HepG2 (cell line): Measurements from ENCODE around the gene VAMP8. TPM values are rescaled to one million over a fixed set of nuclear protein-coding genes. Genes with fewer than 3 reads are reported as not detected.
A peak's percentile ranks its signal among the peaks of the same experiment; 100 is the strongest.

Experiments
- IRF9 ChIP-seq: sonication (generic); formaldehyde crosslinking; IDR thresholded peaks from 2 replicates; pipeline ENCODE4 v1.8.0; 2022; ENCODE audit warnings: missing genetic modification reagents, mild to moderate bottlenecking, borderline replicate concordance
- MXD3 ChIP-seq: IDR thresholded peaks from 2 replicates; pipeline ENCODE4 v1.6.1; 2016; ENCODE audit warnings: mild to moderate bottlenecking, missing biosample characterization, missing genetic modification reagents
- NFIB ChIP-seq: sonication (generic); formaldehyde crosslinking; IDR thresholded peaks from 2 replicates; pipeline ENCODE4 v1.9.0; 2021; ENCODE audit warnings: missing genetic modification reagents, mild to moderate bottlenecking, borderline replicate concordance
- RFX5 ChIP-seq: IDR thresholded peaks from 2 replicates; pipeline ENCODE4 v1.6.1; 2011; ENCODE audit warnings: low read depth, low read length, improper control_type of control experiment
- SALL2 ChIP-seq: sonication (generic); formaldehyde crosslinking; IDR thresholded peaks from 2 replicates; pipeline ENCODE4 v1.8.1; 2023; ENCODE audit warnings: mild to moderate bottlenecking, missing genetic modification reagents, inconsistent platforms
- TBL1XR1 ChIP-seq: fragments of 150-350 bp; IDR thresholded peaks from 2 replicates; pipeline ENCODE4 v1.6.1; 2014; ENCODE audit warnings: borderline replicate concordance, low read length; ENCODE audit not compliant: partially characterized antibody
- ZC3H4 ChIP-seq: sonication (generic); formaldehyde crosslinking; IDR thresholded peaks from 2 replicates; pipeline ENCODE4 v1.4.0; 2020; ENCODE audit warnings: missing genetic modification reagents, borderline replicate concordance
- ZNF367 ChIP-seq: sonication (generic); formaldehyde crosslinking; IDR thresholded peaks from 2 replicates; pipeline ENCODE4 v1.4.0; 2020; ENCODE audit warnings: missing genetic modification reagents, borderline replicate concordance
- ZNF383 ChIP-seq: sonication (generic); formaldehyde crosslinking; IDR thresholded peaks from 2 replicates; pipeline ENCODE4 v1.4.0; 2020; ENCODE audit warnings: missing genetic modification reagents, mild to moderate bottlenecking, borderline replicate concordance
- ZNF709 ChIP-seq: sonication (generic); formaldehyde crosslinking; IDR thresholded peaks from 2 replicates; pipeline ENCODE4 v1.5.0; 2020; ENCODE audit warnings: mild to moderate bottlenecking, missing genetic modification reagents
- ZSCAN25 ChIP-seq: sonication (generic); formaldehyde crosslinking; IDR thresholded peaks from 2 replicates; pipeline ENCODE4 v1.8.0; 2022; ENCODE audit warnings: mild to moderate bottlenecking, missing genetic modification reagents
- polyA plus RNA-seq, 8 experiments: library from polyadenylated mRNA; depleted of rRNA in 3 of 8; stranded (reverse) in 7 of 8; unstranded in 1 of 8; fragments of >200 nt; fragmentation: Illumina TruSeq in 4 of 8; extraction: Trizol in 4 of 8; gene quantifications; 2 replicates each; pipeline versions ENCODE4 v1.2.1 to v1.2.3, GENCODE V29; 2011 to 2016; ENCODE audit warnings: low read depth in 4 of 8, missing spikeins in 1 of 8, mixed read lengths in 1 of 8; ENCODE audit not compliant: insufficient read depth in 1 of 8
- total RNA-seq, 5 experiments: library from RNA; depleted of rRNA; stranded (reverse); fragments of >200 nt; fragmentation: Illumina TruSeq; extraction: Trizol; gene quantifications; 2 replicates each; pipeline ENCODE4 v1.2.3, GENCODE V29; 2016; ENCODE audit warnings: low read depth in 1 of 5
- TF ChIP-seq, protein P1 (sequence below): sonication (generic); formaldehyde crosslinking; IDR thresholded peaks from 2 replicates; pipeline ENCODE4 v1.5.0; 2020; ENCODE audit warnings: mild to moderate bottlenecking, missing genetic modification reagents, moderate library complexity
- TF ChIP-seq, protein P2 (sequence below): sonication (generic); formaldehyde crosslinking; IDR thresholded peaks from 2 replicates; pipeline ENCODE4 v1.5.0; 2020; ENCODE audit warnings: mild to moderate bottlenecking, missing genetic modification reagents
- TF ChIP-seq, protein P3 (sequence below): sonication (generic); formaldehyde crosslinking; conservative IDR thresholded peaks from 2 replicates; pipeline ENCODE4 v1.8.1; 2023; ENCODE audit warnings: missing genetic modification reagents
- TF ChIP-seq, protein P4 (sequence below): sonication (generic); formaldehyde crosslinking; IDR thresholded peaks from 2 replicates; pipeline ENCODE4 v1.5.1; 2020; ENCODE audit warnings: mild to moderate bottlenecking, missing genetic modification reagents, borderline replicate concordance

The VAMP8 gene
- total and polyA plus RNA-seq, 2 of the 13 experiments (the other 11 are each of a cell fraction or from before 2014, with no cell fraction given), result 83.3 to 157 TPM

DNA sequence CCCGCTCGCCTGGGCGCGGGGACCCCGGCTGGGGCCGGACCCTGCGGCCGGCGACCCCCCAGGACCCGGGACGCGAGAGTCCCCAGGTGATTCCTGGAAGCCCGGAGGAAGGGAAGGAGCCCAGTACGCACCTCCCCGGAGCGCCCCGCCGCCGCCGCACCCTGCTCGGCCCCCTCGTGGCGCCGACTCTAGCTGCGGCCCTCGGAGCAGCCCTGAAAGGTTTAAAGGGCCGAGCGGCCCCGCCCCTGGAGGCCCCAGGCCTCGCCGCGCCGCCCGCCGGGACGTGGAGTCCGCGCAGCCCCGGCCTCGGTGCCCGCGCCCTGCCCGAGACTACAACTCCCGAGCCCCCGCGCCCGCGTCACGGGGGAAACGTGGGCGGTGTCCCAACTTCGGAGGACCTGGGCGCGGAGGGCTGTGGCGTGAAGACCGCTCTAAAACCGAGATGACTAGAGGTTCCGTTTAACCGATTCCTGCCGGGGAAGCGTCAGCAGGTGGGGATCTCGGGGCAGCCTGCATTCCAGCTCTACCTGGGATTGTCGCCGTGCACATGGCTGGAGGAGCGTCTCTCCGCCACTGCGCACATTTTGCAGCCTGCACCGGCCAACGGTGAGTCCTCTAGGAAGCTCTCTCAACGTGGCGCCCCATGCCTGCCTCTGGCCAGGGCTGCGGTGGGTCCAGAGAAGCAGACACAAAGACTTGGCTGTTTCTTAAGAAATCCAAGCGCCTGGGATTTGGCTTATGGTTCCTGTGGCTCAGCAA lies 25.3 kb downstream of the VAMP8 start, which contains the start of gene TMEM150A (continued):
- TF ChIP-seq, protein P1, sequence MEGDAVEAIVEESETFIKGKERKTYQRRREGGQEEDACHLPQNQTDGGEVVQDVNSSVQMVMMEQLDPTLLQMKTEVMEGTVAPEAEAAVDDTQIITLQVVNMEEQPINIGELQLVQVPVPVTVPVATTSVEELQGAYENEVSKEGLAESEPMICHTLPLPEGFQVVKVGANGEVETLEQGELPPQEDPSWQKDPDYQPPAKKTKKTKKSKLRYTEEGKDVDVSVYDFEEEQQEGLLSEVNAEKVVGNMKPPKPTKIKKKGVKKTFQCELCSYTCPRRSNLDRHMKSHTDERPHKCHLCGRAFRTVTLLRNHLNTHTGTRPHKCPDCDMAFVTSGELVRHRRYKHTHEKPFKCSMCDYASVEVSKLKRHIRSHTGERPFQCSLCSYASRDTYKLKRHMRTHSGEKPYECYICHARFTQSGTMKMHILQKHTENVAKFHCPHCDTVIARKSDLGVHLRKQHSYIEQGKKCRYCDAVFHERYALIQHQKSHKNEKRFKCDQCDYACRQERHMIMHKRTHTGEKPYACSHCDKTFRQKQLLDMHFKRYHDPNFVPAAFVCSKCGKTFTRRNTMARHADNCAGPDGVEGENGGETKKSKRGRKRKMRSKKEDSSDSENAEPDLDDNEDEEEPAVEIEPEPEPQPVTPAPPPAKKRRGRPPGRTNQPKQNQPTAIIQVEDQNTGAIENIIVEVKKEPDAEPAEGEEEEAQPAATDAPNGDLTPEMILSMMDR, result peak; percentile 46
- TF ChIP-seq RFX5, result peak; percentile 18; the same call in 1 of the 2 replicates
- TF ChIP-seq ZSCAN25, result 0 out of 2 replicates have a peak, but pooled peaks have one; percentile 21
- no peak for TF ChIP-seq SALL2 (CRISPR knock-in tag)
- TF ChIP-seq ZC3H4, result no peak
- peak; percentile 100 for TF ChIP-seq ZNF367 (CRISPR knock-in tag)
- peak; percentile 59; the same call in 1 of the 2 replicates for TF ChIP-seq IRF9 (CRISPR knock-in tag)
- TF ChIP-seq, protein P2, sequence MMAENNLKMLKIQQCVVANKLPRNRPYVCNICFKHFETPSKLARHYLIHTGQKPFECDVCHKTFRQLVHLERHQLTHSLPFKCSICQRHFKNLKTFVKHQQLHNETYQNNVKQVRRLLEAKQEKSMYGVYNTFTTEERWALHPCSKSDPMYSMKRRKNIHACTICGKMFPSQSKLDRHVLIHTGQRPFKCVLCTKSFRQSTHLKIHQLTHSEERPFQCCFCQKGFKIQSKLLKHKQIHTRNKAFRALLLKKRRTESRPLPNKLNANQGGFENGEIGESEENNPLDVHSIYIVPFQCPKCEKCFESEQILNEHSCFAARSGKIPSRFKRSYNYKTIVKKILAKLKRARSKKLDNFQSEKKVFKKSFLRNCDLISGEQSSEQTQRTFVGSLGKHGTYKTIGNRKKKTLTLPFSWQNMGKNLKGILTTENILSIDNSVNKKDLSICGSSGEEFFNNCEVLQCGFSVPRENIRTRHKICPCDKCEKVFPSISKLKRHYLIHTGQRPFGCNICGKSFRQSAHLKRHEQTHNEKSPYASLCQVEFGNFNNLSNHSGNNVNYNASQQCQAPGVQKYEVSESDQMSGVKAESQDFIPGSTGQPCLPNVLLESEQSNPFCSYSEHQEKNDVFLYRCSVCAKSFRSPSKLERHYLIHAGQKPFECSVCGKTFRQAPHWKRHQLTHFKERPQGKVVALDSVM (CRISPR knock-in tag), result peak; percentile 96
- TF ChIP-seq, protein P3, sequence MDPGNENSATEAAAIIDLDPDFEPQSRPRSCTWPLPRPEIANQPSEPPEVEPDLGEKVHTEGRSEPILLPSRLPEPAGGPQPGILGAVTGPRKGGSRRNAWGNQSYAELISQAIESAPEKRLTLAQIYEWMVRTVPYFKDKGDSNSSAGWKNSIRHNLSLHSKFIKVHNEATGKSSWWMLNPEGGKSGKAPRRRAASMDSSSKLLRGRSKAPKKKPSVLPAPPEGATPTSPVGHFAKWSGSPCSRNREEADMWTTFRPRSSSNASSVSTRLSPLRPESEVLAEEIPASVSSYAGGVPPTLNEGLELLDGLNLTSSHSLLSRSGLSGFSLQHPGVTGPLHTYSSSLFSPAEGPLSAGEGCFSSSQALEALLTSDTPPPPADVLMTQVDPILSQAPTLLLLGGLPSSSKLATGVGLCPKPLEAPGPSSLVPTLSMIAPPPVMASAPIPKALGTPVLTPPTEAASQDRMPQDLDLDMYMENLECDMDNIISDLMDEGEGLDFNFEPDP (CRISPR knock-in tag), result 0 out of 2 replicates have a peak, but pooled peaks have one; percentile 81
- TF ChIP-seq MXD3 (CRISPR knock-in tag), result peak; percentile 82
- TF ChIP-seq, protein P4, sequence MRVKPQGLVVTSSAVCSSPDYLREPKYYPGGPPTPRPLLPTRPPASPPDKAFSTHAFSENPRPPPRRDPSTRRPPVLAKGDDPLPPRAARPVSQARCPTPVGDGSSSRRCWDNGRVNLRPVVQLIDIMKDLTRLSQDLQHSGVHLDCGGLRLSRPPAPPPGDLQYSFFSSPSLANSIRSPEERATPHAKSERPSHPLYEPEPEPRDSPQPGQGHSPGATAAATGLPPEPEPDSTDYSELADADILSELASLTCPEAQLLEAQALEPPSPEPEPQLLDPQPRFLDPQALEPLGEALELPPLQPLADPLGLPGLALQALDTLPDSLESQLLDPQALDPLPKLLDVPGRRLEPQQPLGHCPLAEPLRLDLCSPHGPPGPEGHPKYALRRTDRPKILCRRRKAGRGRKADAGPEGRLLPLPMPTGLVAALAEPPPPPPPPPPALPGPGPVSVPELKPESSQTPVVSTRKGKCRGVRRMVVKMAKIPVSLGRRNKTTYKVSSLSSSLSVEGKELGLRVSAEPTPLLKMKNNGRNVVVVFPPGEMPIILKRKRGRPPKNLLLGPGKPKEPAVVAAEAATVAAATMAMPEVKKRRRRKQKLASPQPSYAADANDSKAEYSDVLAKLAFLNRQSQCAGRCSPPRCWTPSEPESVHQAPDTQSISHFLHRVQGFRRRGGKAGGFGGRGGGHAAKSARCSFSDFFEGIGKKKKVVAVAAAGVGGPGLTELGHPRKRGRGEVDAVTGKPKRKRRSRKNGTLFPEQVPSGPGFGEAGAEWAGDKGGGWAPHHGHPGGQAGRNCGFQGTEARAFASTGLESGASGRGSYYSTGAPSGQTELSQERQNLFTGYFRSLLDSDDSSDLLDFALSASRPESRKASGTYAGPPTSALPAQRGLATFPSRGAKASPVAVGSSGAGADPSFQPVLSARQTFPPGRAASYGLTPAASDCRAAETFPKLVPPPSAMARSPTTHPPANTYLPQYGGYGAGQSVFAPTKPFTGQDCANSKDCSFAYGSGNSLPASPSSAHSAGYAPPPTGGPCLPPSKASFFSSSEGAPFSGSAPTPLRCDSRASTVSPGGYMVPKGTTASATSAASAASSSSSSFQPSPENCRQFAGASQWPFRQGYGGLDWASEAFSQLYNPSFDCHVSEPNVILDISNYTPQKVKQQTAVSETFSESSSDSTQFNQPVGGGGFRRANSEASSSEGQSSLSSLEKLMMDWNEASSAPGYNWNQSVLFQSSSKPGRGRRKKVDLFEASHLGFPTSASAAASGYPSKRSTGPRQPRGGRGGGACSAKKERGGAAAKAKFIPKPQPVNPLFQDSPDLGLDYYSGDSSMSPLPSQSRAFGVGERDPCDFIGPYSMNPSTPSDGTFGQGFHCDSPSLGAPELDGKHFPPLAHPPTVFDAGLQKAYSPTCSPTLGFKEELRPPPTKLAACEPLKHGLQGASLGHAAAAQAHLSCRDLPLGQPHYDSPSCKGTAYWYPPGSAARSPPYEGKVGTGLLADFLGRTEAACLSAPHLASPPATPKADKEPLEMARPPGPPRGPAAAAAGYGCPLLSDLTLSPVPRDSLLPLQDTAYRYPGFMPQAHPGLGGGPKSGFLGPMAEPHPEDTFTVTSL, result no peak
- TF ChIP-seq ZNF709 (CRISPR knock-in tag), result no peak
- TF ChIP-seq NFIB, result no peak
- TF ChIP-seq ZNF383 (CRISPR knock-in tag), result no peak
- TF ChIP-seq TBL1XR1, result peak; percentile 66
